SU-DHL-6 (cell line): ENCODE data around the gene ZNF804A.

Experiments
- CTCF ChIP-seq: fragments of 200-600 bp; sonication (generic); IDR thresholded peaks from one replicate; pipeline ENCODE4 v1.5.1; 2017; ENCODE audit warnings: antibody characterized with exemption, mild to moderate bottlenecking, low read length, moderate library complexity; ENCODE audit not compliant: insufficient read depth, poor library complexity, severe bottlenecking
- EZH2phosphoT487 ChIP-seq: fragments of 200-600 bp; sonication (generic), shearing (Covaris generic); conservative IDR thresholded peaks from 2 replicates; pipeline ENCODE4 v1.6.1; 2018; ENCODE audit warnings: mild to moderate bottlenecking, antibody characterized with exemption, low read length, moderate library complexity, mixed read lengths

- TF ChIP-seq CTCF (no peak), EZH2phosphoT487 (no peak)
These were observed 171.4 kb downstream of the ZNF804A start for GRCh38 chr2:184769686-184770085.
